ENCODE results near the gene AGAP1. TPM values are rescaled to one million over a fixed set of nuclear protein-coding genes. Genes with fewer than 3 reads are reported as not detected.

Gene AGAP1
- polyA plus RNA-seq, 1 experiment: 12.4 TPM

DNA sequence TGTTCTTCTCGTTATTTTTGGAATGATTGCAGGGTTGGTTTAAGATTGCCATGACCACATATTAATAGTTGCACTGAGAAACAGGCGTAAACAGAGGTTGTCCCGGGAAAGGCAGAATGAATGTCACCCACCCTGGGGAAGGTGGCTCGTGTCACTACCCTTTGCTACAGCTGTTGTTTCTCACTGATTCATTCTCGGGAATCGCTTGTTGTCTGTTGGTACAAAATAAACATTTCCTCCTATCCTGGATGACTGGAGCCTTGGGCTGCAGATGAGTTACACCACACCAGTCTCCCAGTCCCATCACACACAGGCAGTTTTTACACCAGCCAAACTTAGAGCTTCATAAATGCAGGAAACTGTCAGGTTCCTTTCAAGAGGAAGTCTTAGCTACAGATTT is 457.6 kb downstream of the AGAP1 start:
- no peaks in the 10 kb centered on the region for H3K27me3 ChIP-seq (ENCODE audit: control insufficient read depth, insufficient read depth, low read length)
- H3K9me3 ChIP-seq (ENCODE audit: control insufficient read depth, insufficient read depth, low read length): no peaks in the 10 kb centered on the region
- no peak overlapping the region for H3K27ac ChIP-seq (ENCODE audit: low read depth, low read length)
- no peak overlapping the region for H3K4me3 ChIP-seq (ENCODE audit: low read depth, low read length)
- POLR2A ChIA-PET: no interaction called here
- CTCF ChIA-PET: interaction anchor here (1.0 kb wide), 1 partner anchor 172 kb away, joined by 7 read pairs; no protein-coding TSS in a partner anchor
- TF ChIP-seq, protein P1, sequence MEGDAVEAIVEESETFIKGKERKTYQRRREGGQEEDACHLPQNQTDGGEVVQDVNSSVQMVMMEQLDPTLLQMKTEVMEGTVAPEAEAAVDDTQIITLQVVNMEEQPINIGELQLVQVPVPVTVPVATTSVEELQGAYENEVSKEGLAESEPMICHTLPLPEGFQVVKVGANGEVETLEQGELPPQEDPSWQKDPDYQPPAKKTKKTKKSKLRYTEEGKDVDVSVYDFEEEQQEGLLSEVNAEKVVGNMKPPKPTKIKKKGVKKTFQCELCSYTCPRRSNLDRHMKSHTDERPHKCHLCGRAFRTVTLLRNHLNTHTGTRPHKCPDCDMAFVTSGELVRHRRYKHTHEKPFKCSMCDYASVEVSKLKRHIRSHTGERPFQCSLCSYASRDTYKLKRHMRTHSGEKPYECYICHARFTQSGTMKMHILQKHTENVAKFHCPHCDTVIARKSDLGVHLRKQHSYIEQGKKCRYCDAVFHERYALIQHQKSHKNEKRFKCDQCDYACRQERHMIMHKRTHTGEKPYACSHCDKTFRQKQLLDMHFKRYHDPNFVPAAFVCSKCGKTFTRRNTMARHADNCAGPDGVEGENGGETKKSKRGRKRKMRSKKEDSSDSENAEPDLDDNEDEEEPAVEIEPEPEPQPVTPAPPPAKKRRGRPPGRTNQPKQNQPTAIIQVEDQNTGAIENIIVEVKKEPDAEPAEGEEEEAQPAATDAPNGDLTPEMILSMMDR (IDR thresholded peaks at IDR 0.05; ENCODE audit: low read depth, low read length): no peak
- DNase-seq (ENCODE audit: low read depth, low spot score): no peak

DNA sequence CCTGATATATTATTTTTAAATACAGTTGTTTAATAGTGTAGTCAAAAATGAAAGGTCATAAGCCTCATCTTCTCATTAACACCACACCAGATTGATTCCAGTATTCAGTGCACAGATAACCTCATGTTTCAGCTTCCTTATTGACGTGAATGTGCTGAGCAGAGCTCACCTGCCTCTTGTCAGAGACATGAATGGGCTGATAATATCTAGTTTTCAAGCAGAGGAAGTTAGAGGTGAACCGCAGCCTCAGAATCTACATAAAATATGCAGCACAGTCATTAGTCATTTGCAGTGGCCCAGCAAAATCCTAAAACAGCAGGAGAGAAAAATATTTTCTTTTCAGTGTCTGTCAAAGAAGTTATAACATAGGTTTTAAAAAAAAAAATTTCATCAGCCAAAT is 458.1 kb downstream of the AGAP1 start:
- ChIA-PET CTCF (interaction anchor here (0.5 to 1.0 kb wide), 2 partner anchors 140 to 172 kb away, joined by 3 to 7 read pairs; no protein-coding TSS in a partner anchor), POLR2A (no interaction called here)
- Histone ChIP-seq H3K9me3 (ENCODE audit: control insufficient read depth, insufficient read depth, low read length) (no peaks in the 10 kb centered on the region), H3K27ac (ENCODE audit: low read depth, low read length) (no peak overlapping the region), H3K27me3 (ENCODE audit: control insufficient read depth, insufficient read depth, low read length) (no peaks in the 10 kb centered on the region), H3K4me3 (ENCODE audit: low read depth, low read length) (no peak overlapping the region)
- TF ChIP-seq, protein P1 (IDR thresholded peaks at IDR 0.05; ENCODE audit: low read depth, low read length): no peak
- no peak for DNase-seq (ENCODE audit: low read depth, low spot score)

DNA sequence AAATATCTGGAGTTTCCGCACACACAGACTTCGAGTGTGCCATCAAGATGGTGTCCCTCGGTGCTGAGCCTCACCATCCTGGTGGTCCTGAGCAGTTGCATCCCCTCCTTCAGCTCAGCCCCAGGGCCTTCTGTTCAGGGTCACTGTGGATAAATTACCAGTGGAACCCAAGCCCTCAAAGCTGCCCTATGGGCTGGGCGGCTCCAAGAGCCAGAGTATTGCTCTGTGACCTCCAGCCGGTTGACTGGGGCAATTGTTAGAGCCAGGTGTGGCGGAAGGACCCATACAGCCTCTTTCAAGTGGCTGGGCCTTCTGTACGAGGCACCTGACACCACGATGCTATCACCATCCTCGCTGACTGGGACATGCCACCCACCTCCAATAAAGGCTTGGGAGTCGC is 458.9 kb downstream of the AGAP1 start:
- ChIA-PET CTCF (no interaction called here), POLR2A (no interaction called here)
- Histone ChIP-seq H3K9me3 (ENCODE audit: control insufficient read depth, insufficient read depth, low read length) (no peaks in the 10 kb centered on the region), H3K4me3 (ENCODE audit: low read depth, low read length) (no peak overlapping the region), H3K27me3 (ENCODE audit: control insufficient read depth, insufficient read depth, low read length) (no peaks in the 10 kb centered on the region), H3K27ac (ENCODE audit: low read depth, low read length) (no peak overlapping the region)
- TF ChIP-seq, protein P1 (IDR thresholded peaks at IDR 0.05; ENCODE audit: low read depth, low read length): no peak
- DNase-seq (ENCODE audit: low read depth, low spot score): no peak

DNA sequence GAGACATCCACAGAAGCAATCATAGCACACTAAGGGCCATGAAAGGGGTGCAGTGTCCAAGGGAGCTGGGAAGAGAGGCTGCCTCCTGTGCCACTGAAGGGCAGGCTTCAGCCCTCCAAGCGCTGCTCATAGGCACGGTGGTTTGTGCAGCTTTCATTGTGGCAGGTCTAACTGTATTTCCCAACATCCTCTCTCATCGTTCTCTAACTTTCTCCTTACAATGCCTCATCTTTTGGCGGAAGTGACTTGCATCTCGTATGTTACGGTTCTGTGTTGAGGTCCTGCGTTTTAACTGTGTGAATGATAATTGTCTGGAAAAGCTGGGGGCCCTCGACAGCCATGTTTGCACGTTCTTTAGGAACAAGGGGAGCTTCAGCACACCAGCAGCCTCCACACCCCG is 460.4 kb downstream of the AGAP1 start:
- DNase-seq (ENCODE audit: low read depth, low spot score): no peak
- TF ChIP-seq, protein P1 (IDR thresholded peaks at IDR 0.05; ENCODE audit: low read depth, low read length): no peak
- Histone ChIP-seq H3K9me3 (ENCODE audit: control insufficient read depth, insufficient read depth, low read length) (no peaks in the 10 kb centered on the region), H3K27me3 (ENCODE audit: control insufficient read depth, insufficient read depth, low read length) (no peaks in the 10 kb centered on the region), H3K4me3 (ENCODE audit: low read depth, low read length) (no peak overlapping the region), H3K27ac (ENCODE audit: low read depth, low read length) (no peak overlapping the region)
- ChIA-PET POLR2A (no interaction called here), CTCF (no interaction called here)

DNA sequence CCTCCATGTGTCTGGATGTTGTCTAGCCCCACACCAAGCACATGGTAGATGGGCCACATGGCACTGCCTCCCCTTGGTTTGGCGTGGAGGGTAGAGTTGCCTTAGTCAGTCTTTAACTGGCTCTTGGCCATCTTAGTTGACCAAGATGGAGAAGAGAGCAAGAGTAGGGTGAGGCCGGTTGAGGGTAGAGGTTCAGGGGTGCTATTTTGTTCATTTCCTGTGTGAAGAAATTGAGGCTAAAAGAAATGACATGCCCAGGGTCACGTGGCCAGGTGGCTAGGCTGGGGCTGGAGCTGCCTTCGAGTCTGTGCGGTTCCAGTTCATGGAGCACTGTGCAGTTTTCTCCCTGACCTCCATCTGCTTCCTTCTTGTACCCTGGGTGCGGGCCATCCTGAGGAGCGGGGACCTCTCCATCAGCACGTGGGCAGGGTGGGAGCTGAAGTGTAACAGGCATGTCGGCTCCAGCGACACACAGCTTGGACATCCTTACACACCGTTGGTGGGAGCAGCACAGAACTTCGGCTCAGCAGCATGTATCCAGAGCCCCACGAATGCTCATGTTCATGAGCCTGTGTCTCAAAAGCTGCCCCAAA is 461.1 kb downstream of the AGAP1 start:
- ChIA-PET CTCF (no interaction called here), POLR2A (no interaction called here)
- Histone ChIP-seq H3K27me3 (ENCODE audit: control insufficient read depth, insufficient read depth, low read length) (no peaks in the 10 kb centered on the region), H3K27ac (ENCODE audit: low read depth, low read length) (no peak overlapping the region), H3K9me3 (ENCODE audit: control insufficient read depth, insufficient read depth, low read length) (no peaks in the 10 kb centered on the region), H3K4me3 (ENCODE audit: low read depth, low read length) (no peak overlapping the region)
- TF ChIP-seq, protein P1 (IDR thresholded peaks at IDR 0.05; ENCODE audit: low read depth, low read length): no peak
- DNase-seq (ENCODE audit: low read depth, low spot score): no peak

Data from AG04450 (cell line).